ENCODE results near the gene VAMP8.

DNA sequence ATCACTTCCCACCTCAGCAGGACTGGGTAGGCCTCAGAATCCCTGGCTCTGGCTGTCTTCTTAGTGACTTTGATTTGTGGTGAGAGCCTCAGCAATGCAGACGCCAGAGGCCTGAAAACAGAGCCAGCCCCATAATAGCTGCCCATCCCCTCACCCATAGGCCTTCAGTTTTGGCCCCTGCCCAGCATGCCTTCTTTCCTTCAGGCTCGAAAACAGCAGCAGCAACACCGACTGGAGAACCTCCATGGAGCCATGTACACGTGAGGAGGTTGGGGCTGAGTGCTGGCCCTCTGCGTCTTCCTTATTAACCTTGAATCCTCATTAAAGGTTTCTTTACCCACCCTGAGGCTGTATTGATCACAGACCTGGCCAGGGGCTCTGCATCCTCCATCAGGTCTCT, 19.9 kb downstream of the VAMP8 start:
- TF ChIP-seq POLR2A (IDR thresholded peaks at IDR 0.05) (no peak), POLR2AphosphoS5 (IDR thresholded peaks at IDR 0.05) (no peak)
